GM12878 (cell line): ENCODE results near the gene PAOX. TPM values are rescaled to one million over a fixed set of nuclear protein-coding genes. Genes with fewer than 3 reads are reported as not detected.

Experiments used
- ATAC-seq: fragments of 200-7000 bp; cut with Tn5 transposase; 3 replicates; pipeline ENCODE4 v1.9.1; 2020; ENCODE audit warnings: mild to moderate bottlenecking, moderate library complexity
- BruUV-seq: library from RNA; stranded (reverse); fragments of 400-500 nt; replicated peaks from 2 replicates; lab custom pipeline; 2021; lab: Mats Ljungman, UMichigan
- CTCF ChIA-PET: fragments of 300-600 bp; sonication (Branson Sonifier 250); formaldehyde crosslinking; extraction: SDS; loops from one replicate; lab custom pipeline; 2021; ENCODE audit warnings: inconsistent platforms; lab: Yijun Ruan, JAX
- POLR2A ChIA-PET: fragments of 350-600 bp; formaldehyde crosslinking; extraction: SDS; loops from one replicate; lab custom pipeline; 2021; ENCODE audit warnings: inconsistent platforms; lab: Charles Lee
- RAD21 ChIA-PET: fragments of 300-600 bp; sonication (Branson Sonifier 250); formaldehyde crosslinking; loops from one replicate; lab custom pipeline; 2023; ENCODE audit warnings: antibody characterized with exemption; ENCODE audit not compliant: unreplicated experiment; lab: Charles Lee
- SMC1A ChIA-PET: fragments of 300-600 bp; sonication (Branson Sonifier 250); formaldehyde crosslinking; loops from one replicate; lab custom pipeline; 2023; ENCODE audit not compliant: unreplicated experiment, uncharacterized antibody; lab: Charles Lee
- DNase-seq: peaks from one replicate; pipeline ENCODE4 v3.0.0-alpha.2; 2011; ENCODE audit warnings: low read depth, low spot score
- FAIRE-seq: peaks from 3 replicates; lab custom pipeline; 2011; peaks lifted over from hg19 to GRCh38; lab: Jason Lieb, UNC
- H2AFZ ChIP-seq: 2 replicates; pipeline ENCODE4 v1.6.0; 2011; ENCODE audit warnings: low read depth, low read length, control low read depth; ENCODE audit not compliant: control insufficient read depth
- H3K27ac ChIP-seq: 2 replicates; pipeline ENCODE4 v1.5.1; 2011; ENCODE audit warnings: control low read depth; ENCODE audit not compliant: control insufficient read depth, insufficient read depth
- H3K27me3 ChIP-seq, 2 experiments: replicated peaks in 1 of 2; 2 replicates each; pipeline versions ENCODE4 v1.6.0 to v1.6.1; 2011; ENCODE audit warnings: low read length in 1 of 2; ENCODE audit not compliant: control insufficient read depth in 2 of 2, insufficient read depth in 2 of 2
- H3K36me3 ChIP-seq, 2 experiments: 2 replicates each; pipeline ENCODE4 v1.5.1; 2011; ENCODE audit warnings: low read length in 1 of 2; ENCODE audit not compliant: control insufficient read depth in 2 of 2, insufficient read depth in 2 of 2
- H3K4me1 ChIP-seq: 2 replicates; pipeline ENCODE4 v1.6.1; 2011; ENCODE audit warnings: mild to moderate bottlenecking, low read length, moderate library complexity, mixed read lengths; ENCODE audit not compliant: control insufficient read depth, insufficient read depth
- H3K4me2 ChIP-seq: 2 replicates; pipeline ENCODE4 v1.6.0; 2011; ENCODE audit warnings: control low read depth; ENCODE audit not compliant: control insufficient read depth, insufficient read depth
- H3K4me3 ChIP-seq: fragments of 200-600 bp; sonication (generic); 2 replicates; pipeline ENCODE4 v1.5.1; 2016
- H3K79me2 ChIP-seq: 2 replicates; pipeline ENCODE4 v1.6.0; 2011; ENCODE audit warnings: low read length; ENCODE audit not compliant: control insufficient read depth, insufficient read depth
- H3K9ac ChIP-seq: 2 replicates; pipeline ENCODE4 v1.8.0; 2011; ENCODE audit warnings: low read length, control low read depth, mixed read lengths; ENCODE audit not compliant: control insufficient read depth, insufficient read depth
- H3K9me3 ChIP-seq: replicated peaks from 3 replicates; pipeline ENCODE4 v1.5.1; 2011; ENCODE audit warnings: mild to moderate bottlenecking, low read length; ENCODE audit not compliant: control insufficient read depth, insufficient read depth
- H4K20me1 ChIP-seq: 2 replicates; pipeline ENCODE4 v1.6.0; 2011; ENCODE audit not compliant: control insufficient read depth, insufficient read depth
- EGR1 ChIP-seq, 2 experiments: IDR thresholded peaks; 1 replicate in 1 of 2; 2 replicates in 1 of 2; pipeline ENCODE4 v1.6.1; 2011 to 2012; ENCODE audit warnings: low read depth in 2 of 2, low read length in 2 of 2, borderline replicate concordance in 1 of 2, mild to moderate bottlenecking in 1 of 2, moderate library complexity in 1 of 2
- EP300 ChIP-seq, 2 experiments: fragments of 150-350 bp in 1 of 2; IDR thresholded peaks; 2 replicates each; pipeline ENCODE4 v1.6.1; 2011 to 2012; ENCODE audit warnings: low read depth in 2 of 2, low read length in 2 of 2, borderline replicate concordance in 1 of 2, improper control_type of control experiment in 1 of 2, inconsistent platforms in 1 of 2; ENCODE audit not compliant: control insufficient read depth in 1 of 2
- EZH2 ChIP-seq: IDR thresholded peaks from 2 replicates; pipeline ENCODE4 v1.6.1; 2012; ENCODE audit warnings: low read depth, mild to moderate bottlenecking, control low read depth, inconsistent platforms, low read length, borderline replicate concordance; ENCODE audit not compliant: control insufficient read depth
- FOXK2 ChIP-seq: fragments of 450-650 bp; IDR thresholded peaks from 2 replicates; pipeline ENCODE4 v1.6.1; 2017; ENCODE audit warnings: mild to moderate bottlenecking, moderate library complexity
- JUNB ChIP-seq: IDR thresholded peaks from 2 replicates; pipeline ENCODE4 v1.6.1; 2016; ENCODE audit warnings: antibody characterized with exemption, mild to moderate bottlenecking
- JUND ChIP-seq: IDR thresholded peaks from 2 replicates; pipeline ENCODE4 v1.6.1; 2012; ENCODE audit warnings: low read depth, mild to moderate bottlenecking, low read length, improper control_type of control experiment, moderate library complexity
- NFYB ChIP-seq: IDR thresholded peaks from 2 replicates; pipeline ENCODE4 v1.6.1; 2011; ENCODE audit warnings: low read depth, mild to moderate bottlenecking, low read length, improper control_type of control experiment, moderate library complexity; ENCODE audit not compliant: insufficient read depth
- NR2C1 ChIP-seq: fragments of 450-650 bp; IDR thresholded peaks from 2 replicates; pipeline ENCODE4 v1.6.1; 2017; ENCODE audit warnings: antibody characterized with exemption, mild to moderate bottlenecking, moderate library complexity
- PAX8 ChIP-seq: fragments of 450-650 bp; IDR thresholded peaks from 2 replicates; pipeline ENCODE4 v1.6.1; 2017; ENCODE audit warnings: mild to moderate bottlenecking, moderate library complexity
- PML ChIP-seq: IDR thresholded peaks from 2 replicates; pipeline ENCODE4 v1.6.1; 2012; ENCODE audit warnings: low read length, inconsistent platforms
- RCOR1 ChIP-seq: conservative IDR thresholded peaks from 2 replicates; pipeline ENCODE4 v1.6.1; 2012; ENCODE audit warnings: low read depth, low read length, improper control_type of control experiment
- SREBF1 ChIP-seq: IDR thresholded peaks from 2 replicates; pipeline ENCODE4 v1.6.1; 2012; ENCODE audit warnings: mild to moderate bottlenecking, low read length
- SREBF2 ChIP-seq: IDR thresholded peaks from 2 replicates; pipeline ENCODE4 v1.6.1; 2012; ENCODE audit warnings: mild to moderate bottlenecking, low read length
- SUPT20H ChIP-seq: IDR thresholded peaks from 2 replicates; pipeline ENCODE4 v1.6.1; 2011; ENCODE audit warnings: low read depth, mild to moderate bottlenecking, low read length, moderate library complexity, borderline replicate concordance; ENCODE audit not compliant: control insufficient read depth
- TCF3 ChIP-seq: IDR thresholded peaks from 2 replicates; pipeline ENCODE4 v1.6.1; 2012; ENCODE audit warnings: low read depth, mild to moderate bottlenecking, low read length, borderline replicate concordance; ENCODE audit not compliant: insufficient read depth
- WRNIP1 ChIP-seq: IDR thresholded peaks from 2 replicates; pipeline ENCODE4 v1.6.1; 2011; ENCODE audit warnings: low read depth, low read length, improper control_type of control experiment, borderline replicate concordance
- ZSCAN29 ChIP-seq: fragments of 450-650 bp; IDR thresholded peaks from 2 replicates; pipeline ENCODE4 v1.6.1; 2017; ENCODE audit warnings: mild to moderate bottlenecking, moderate library complexity
- WGBS: methylation state at CpG from one replicate; pipeline ENCODE4 v1.1.6; 2016; ENCODE audit warnings: low lambda C conversion rate; ENCODE audit not compliant: insufficient replicate concordance, insufficient coverage; ENCODE audit errors: missing lambda C conversion rate; 5-methylcytosine and 5-hydroxymethylcytosine counted together
- in situ Hi-C: fragments of 300-500 bp; cut with MboI; formaldehyde crosslinking; loops from 9 replicates; pipeline ENCODE4 v1.14.3; 2018; ENCODE audit warnings: mixed read lengths
- intact Hi-C: fragments of 100-400 bp; cut with micrococcal nuclease; formaldehyde crosslinking; loops from one replicate; pipeline ENCODE4 v1.14.2; 2022; ENCODE audit not compliant: unreplicated experiment
- polyA plus RNA-seq, 11 experiments: library from polyadenylated mRNA; depleted of rRNA in 4 of 11; unstranded in 6 of 11; stranded (reverse) in 5 of 11; fragments of >200 nt; fragmentation: Nextera tagmentation in 4 of 11; fragmentation: Illumina TruSeq in 1 of 11; extraction: Ambion mirVana in 4 of 11; extraction: Trizol in 1 of 11; gene quantifications; 1 replicate in 1 of 11; 2 replicates in 10 of 11; pipeline versions ENCODE4 v1.2.1 to v1.2.3, GENCODE V29; 2011 to 2016; ENCODE audit warnings: inconsistent platforms in 2 of 11, missing spikeins in 2 of 11, low read depth in 1 of 11
- total RNA-seq, 4 experiments: library from RNA; depleted of rRNA in 3 of 4; stranded (reverse); fragments of >200 nt in 3 of 4; fragmentation: Illumina TruSeq in 1 of 4; extraction: Trizol in 1 of 4; gene quantifications; 2 replicates each; pipeline versions ENCODE4 v1.2.1 to v1.2.3, GENCODE V29; 2013 to 2021
- TF ChIP-seq, protein P1 (sequence below): IDR thresholded peaks from 2 replicates; pipeline ENCODE4 v1.6.1; 2011; ENCODE audit warnings: borderline replicate concordance, low read depth, mild to moderate bottlenecking, moderate library complexity, mixed read lengths, low read length; ENCODE audit not compliant: insufficient read depth; ENCODE audit errors: extremely low read length
- TF ChIP-seq, protein P2 (sequence below): IDR thresholded peaks from 2 replicates; pipeline ENCODE4 v1.6.1; 2011; ENCODE audit warnings: mild to moderate bottlenecking, low read depth, low read length, moderate library complexity; ENCODE audit not compliant: insufficient replicate concordance
- TF ChIP-seq, protein P3 (sequence below): fragments of 450-650 bp; IDR thresholded peaks from 2 replicates; pipeline ENCODE4 v1.6.1; 2017; ENCODE audit warnings: low read depth, mild to moderate bottlenecking, moderate library complexity

The PAOX gene
- total and polyA plus RNA-seq, 10 of the 15 experiments (the other 5 are each of a cell fraction or from before 2014, with no cell fraction given): 1.2 to 22.2 (median 10.5) TPM

DNA sequence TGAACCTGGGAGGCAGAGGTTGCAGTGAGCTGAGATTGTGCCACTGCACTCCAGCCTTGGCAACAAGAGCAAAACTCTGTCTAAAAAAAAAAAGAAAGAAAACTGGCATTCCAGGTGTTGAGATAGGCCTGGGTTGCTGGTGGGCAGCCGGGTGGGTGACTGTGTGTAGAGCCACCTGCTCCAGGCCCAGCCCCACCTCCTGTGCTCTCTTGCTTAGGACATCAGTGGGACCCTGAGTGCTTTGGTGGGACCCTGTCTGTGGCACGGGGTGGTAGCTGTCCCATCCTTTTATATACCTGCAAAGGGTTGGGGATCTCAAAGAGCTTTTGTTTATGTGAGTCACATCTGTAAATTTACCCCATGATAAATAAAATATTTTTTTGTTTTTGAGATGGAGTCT lies 6.2 kb downstream of the PAOX start:
- no peak overlapping the region for H3K27ac ChIP-seq
- CTCF ChIA-PET: no interaction called here
- SMC1A ChIA-PET: no interaction called here
- no peaks in the 10 kb centered on the region for H3K27me3 ChIP-seq
- no peaks in the 10 kb centered on the region for H3K36me3 ChIP-seq
- H3K9me3 ChIP-seq: no peaks in the 10 kb centered on the region
- H3K4me3 ChIP-seq: no peak overlapping the region
- FAIRE-seq (no peak), DNase-seq (no peak), ATAC-seq (no peak)
- no peak for TF ChIP-seq NR2C1
- TF ChIP-seq SREBF1: no peak
- TF ChIP-seq, protein P1, sequence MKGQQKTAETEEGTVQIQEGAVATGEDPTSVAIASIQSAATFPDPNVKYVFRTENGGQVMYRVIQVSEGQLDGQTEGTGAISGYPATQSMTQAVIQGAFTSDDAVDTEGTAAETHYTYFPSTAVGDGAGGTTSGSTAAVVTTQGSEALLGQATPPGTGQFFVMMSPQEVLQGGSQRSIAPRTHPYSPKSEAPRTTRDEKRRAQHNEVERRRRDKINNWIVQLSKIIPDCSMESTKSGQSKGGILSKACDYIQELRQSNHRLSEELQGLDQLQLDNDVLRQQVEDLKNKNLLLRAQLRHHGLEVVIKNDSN: no peak
- TF ChIP-seq ZSCAN29: no peak
- TF ChIP-seq, protein P2, sequence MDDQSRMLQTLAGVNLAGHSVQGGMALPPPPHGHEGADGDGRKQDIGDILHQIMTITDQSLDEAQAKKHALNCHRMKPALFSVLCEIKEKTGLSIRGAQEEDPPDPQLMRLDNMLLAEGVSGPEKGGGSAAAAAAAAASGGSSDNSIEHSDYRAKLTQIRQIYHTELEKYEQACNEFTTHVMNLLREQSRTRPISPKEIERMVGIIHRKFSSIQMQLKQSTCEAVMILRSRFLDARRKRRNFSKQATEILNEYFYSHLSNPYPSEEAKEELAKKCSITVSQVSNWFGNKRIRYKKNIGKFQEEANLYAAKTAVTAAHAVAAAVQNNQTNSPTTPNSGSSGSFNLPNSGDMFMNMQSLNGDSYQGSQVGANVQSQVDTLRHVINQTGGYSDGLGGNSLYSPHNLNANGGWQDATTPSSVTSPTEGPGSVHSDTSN: no peak
- TF ChIP-seq SUPT20H: no peak
- TF ChIP-seq WRNIP1: no peak
- no peak for TF ChIP-seq JUND
- TF ChIP-seq TCF3: no peak
- no peak for TF ChIP-seq RCOR1
- no peak for TF ChIP-seq PML
- TF ChIP-seq, protein P3, sequence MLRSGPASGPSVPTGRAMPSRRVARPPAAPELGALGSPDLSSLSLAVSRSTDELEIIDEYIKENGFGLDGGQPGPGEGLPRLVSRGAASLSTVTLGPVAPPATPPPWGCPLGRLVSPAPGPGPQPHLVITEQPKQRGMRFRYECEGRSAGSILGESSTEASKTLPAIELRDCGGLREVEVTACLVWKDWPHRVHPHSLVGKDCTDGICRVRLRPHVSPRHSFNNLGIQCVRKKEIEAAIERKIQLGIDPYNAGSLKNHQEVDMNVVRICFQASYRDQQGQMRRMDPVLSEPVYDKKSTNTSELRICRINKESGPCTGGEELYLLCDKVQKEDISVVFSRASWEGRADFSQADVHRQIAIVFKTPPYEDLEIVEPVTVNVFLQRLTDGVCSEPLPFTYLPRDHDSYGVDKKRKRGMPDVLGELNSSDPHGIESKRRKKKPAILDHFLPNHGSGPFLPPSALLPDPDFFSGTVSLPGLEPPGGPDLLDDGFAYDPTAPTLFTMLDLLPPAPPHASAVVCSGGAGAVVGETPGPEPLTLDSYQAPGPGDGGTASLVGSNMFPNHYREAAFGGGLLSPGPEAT: no peak
- no peak for TF ChIP-seq EGR1 (IDR thresholded peaks at IDR 0.05; ENCODE audit: borderline replicate concordance in 1 of 2, low read depth in 2 of 2, low read length in 2 of 2)
- no peak for TF ChIP-seq EP300 (IDR thresholded peaks at IDR 0.05; ENCODE audit: borderline replicate concordance in 1 of 2, control insufficient read depth in 1 of 2, low read depth in 2 of 2, low read length in 2 of 2)
- no peak for TF ChIP-seq SREBF2
- TF ChIP-seq EZH2: no peak
- TF ChIP-seq NFYB: no peak
- no peak for TF ChIP-seq PAX8
- no peak for TF ChIP-seq FOXK2
- TF ChIP-seq JUNB: no peak
- no peak overlapping the region for H3K4me2 ChIP-seq
- POLR2A ChIA-PET: interaction anchor here (0.7 kb wide), 1 partner anchor 110 kb away, joined by 4 read pairs; no protein-coding TSS in a partner anchor
- peaks cover 3% of the 10 kb centered on the region for H3K79me2 ChIP-seq
- RAD21 ChIA-PET: no interaction called here
- in situ Hi-C loops: no loop called here
- peaks cover 9% of the 10 kb centered on the region for H3K4me1 ChIP-seq
- WGBS: 87% methylated on average over 2 of the region's 2 CpGs
- intact Hi-C loops: no loop called here
- no TSS peak for BruUV-seq
- no peak overlapping the region for H2AFZ ChIP-seq
- no peaks in the 10 kb centered on the region for H4K20me1 ChIP-seq
- no peak overlapping the region for H3K9ac ChIP-seq
